ENCODE results near the gene DCN.

DCN gene

GRCh38 chr12:91185421-91185820 lies 2.8 kb upstream of the DCN start:
- no peak for DNase-seq

- DNase-seq, result no peak
Observed at GRCh38 chr12:91183551-91183950, 934 bp upstream of the DCN start.

GRCh38 chr12:91180582-91181395 lies 1.8 kb downstream of the DCN start:
- DNase-seq, result no peak

- no peak for DNase-seq
Observed at GRCh38 chr12:91179966-91180561, 2.6 kb downstream of the DCN start.

- no peak for DNase-seq
Observed at GRCh38 chr12:91179315-91179714, 3.3 kb downstream of the DCN start.

- no peak for DNase-seq
Observed at GRCh38 chr12:91178781-91179180, 3.8 kb downstream of the DCN start.

- DNase-seq, result peak; percentile 18 to 54
Observed at GRCh38 chr12:91178139-91178561, 4.5 kb downstream of the DCN start.

- DNase-seq, result no peak
Observed at GRCh38 chr12:91177381-91177780, 5.2 kb downstream of the DCN start.

GRCh38 chr12:91176915-91177314 lies 5.7 kb downstream of the DCN start:
- DNase-seq, result no peak

GRCh38 chr12:91176358-91176757 lies 6.3 kb downstream of the DCN start:
- no peak for DNase-seq

GRCh38 chr12:91173124-91173523 lies 9.5 kb downstream of the DCN start:
- no peak for DNase-seq

GRCh38 chr12:91172096-91172495 lies 10.5 kb downstream of the DCN start:
- DNase-seq, result no peak

- no peak for DNase-seq
Observed at GRCh38 chr12:91171476-91171875, 11.1 kb downstream of the DCN start.

GRCh38 chr12:91163116-91163515 lies 19.5 kb downstream of the DCN start:
- DNase-seq, result no peak

GRCh38 chr12:91161009-91161408 lies 21.6 kb downstream of the DCN start:
- DNase-seq, result no peak

GRCh38 chr12:91155990-91156389 lies 26.6 kb downstream of the DCN start:
- DNase-seq, result no peak

- DNase-seq, result no peak
Observed at GRCh38 chr12:91154131-91154530, 28.5 kb downstream of the DCN start.

- no peak for DNase-seq
Observed at GRCh38 chr12:91144053-91144452, 38.6 kb downstream of the DCN start.

- no peak for DNase-seq
Observed at GRCh38 chr12:91143206-91143605, 39.4 kb downstream of the DCN start.

- no peak for DNase-seq
Observed at GRCh38 chr12:91142221-91142631, 40.4 kb downstream of the DCN start.

GRCh38 chr12:91140026-91140931 lies 42.3 kb downstream of the DCN start:
- no peak for DNase-seq

GRCh38 chr12:91139286-91139685 lies 43.3 kb downstream of the DCN start:
- DNase-seq, result no peak

GRCh38 chr12:91138337-91138920 lies 44.2 kb downstream of the DCN start:
- DNase-seq, result no peak

All from Kasumi-1 (cell line).